ENCODE data around the gene NUP214.

DNA sequence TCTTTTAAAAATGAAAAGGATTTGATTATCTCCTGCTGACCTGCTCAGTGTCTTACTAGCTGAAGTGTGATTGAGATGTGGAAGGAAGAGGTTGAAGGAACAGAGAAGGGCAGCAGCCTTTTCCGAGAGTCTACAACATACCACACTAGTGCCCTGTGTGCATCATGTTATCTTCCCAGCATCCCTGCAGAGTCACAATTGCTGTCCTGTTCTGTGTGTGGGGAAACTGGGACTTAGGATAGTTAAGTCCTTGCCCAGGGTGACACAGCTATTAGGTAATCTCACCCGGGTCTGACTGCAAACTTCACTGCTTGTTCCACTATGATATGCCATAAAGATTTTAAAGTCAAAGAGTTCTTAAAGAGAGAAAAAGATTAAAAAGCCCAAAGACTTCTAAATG is 95.1 kb downstream of the NUP214 start:
- TF ChIP-seq, protein P1, sequence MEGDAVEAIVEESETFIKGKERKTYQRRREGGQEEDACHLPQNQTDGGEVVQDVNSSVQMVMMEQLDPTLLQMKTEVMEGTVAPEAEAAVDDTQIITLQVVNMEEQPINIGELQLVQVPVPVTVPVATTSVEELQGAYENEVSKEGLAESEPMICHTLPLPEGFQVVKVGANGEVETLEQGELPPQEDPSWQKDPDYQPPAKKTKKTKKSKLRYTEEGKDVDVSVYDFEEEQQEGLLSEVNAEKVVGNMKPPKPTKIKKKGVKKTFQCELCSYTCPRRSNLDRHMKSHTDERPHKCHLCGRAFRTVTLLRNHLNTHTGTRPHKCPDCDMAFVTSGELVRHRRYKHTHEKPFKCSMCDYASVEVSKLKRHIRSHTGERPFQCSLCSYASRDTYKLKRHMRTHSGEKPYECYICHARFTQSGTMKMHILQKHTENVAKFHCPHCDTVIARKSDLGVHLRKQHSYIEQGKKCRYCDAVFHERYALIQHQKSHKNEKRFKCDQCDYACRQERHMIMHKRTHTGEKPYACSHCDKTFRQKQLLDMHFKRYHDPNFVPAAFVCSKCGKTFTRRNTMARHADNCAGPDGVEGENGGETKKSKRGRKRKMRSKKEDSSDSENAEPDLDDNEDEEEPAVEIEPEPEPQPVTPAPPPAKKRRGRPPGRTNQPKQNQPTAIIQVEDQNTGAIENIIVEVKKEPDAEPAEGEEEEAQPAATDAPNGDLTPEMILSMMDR (IDR thresholded peaks at IDR 0.05) = no peak
- no peak for TF ChIP-seq POLR2AphosphoS5 (IDR thresholded peaks at IDR 0.05; ENCODE audit: insufficient read depth in 1 of 2, low read depth in 1 of 2)
- TF ChIP-seq POLR2A (IDR thresholded peaks at IDR 0.05) = no peak

All from vagina (tissue), 2 donors.